H1 (cell line): Measurements from ENCODE around the gene GALNT12. TPM values are rescaled to one million over a fixed set of nuclear protein-coding genes. Genes with fewer than 3 reads are reported as not detected.

Source experiments
- CTCF ChIA-PET: fragments of 300-600 bp; sonication (Branson Sonifier 250); formaldehyde crosslinking; loops from one replicate; lab custom pipeline; 2021; ENCODE audit not compliant: partially characterized antibody; lab: Charles Lee
- POLR2A ChIA-PET: fragments of 300-600 bp; sonication (Branson Sonifier 250); formaldehyde crosslinking; loops from one replicate; lab custom pipeline; 2021; ENCODE audit warnings: inconsistent platforms; ENCODE audit not compliant: partially characterized antibody; lab: Charles Lee
- DNase-seq, 2 experiments: peaks; one replicate each; pipeline versions ENCODE4 v3.0.0 to v3.0.0-alpha.2; 2010 to 2022; ENCODE audit warnings: low spot score in 2 of 2, low read depth in 1 of 2, mixed read lengths in 1 of 2
- FAIRE-seq: peaks from 2 replicates; lab custom pipeline; 2011; peaks lifted over from hg19 to GRCh38; lab: Jason Lieb, UNC
- H2AFZ ChIP-seq: 2 replicates; pipeline ENCODE4 v1.8.1; 2012; ENCODE audit warnings: low read length, inconsistent platforms
- H2AK5ac ChIP-seq: 2 replicates; pipeline ENCODE4 v1.6.1; 2013; ENCODE audit warnings: low read depth, low read length
- H2BK120ac ChIP-seq: replicated peaks from 2 replicates; pipeline ENCODE3; 2013; ENCODE audit warnings: low read depth, low read length, inconsistent platforms
- H2BK12ac ChIP-seq: 2 replicates; pipeline ENCODE4 v1.6.1; 2013; ENCODE audit warnings: low read depth, low read length
- H2BK15ac ChIP-seq: 2 replicates; pipeline ENCODE4 v1.6.1; 2013; ENCODE audit warnings: low read length
- H2BK20ac ChIP-seq: 2 replicates; pipeline ENCODE4 v1.6.1; 2013; ENCODE audit warnings: low read length
- H2BK5ac ChIP-seq: 2 replicates; pipeline ENCODE4 v1.6.1; 2013; ENCODE audit warnings: low read depth, low read length
- H3K14ac ChIP-seq: 2 replicates; pipeline ENCODE4 v1.6.1; 2013; ENCODE audit warnings: inconsistent platforms; ENCODE audit not compliant: insufficient read length
- H3K18ac ChIP-seq: 2 replicates; pipeline ENCODE4 v1.6.1; 2013; ENCODE audit warnings: low read length; ENCODE audit errors: extremely low read depth
- H3K23ac ChIP-seq: 2 replicates; pipeline ENCODE4 v1.6.1; 2013; ENCODE audit warnings: inconsistent platforms; ENCODE audit not compliant: insufficient read length
- H3K23me2 ChIP-seq: 2 replicates; pipeline ENCODE4 v1.6.1; 2013; ENCODE audit warnings: low read depth, low read length
- H3K27ac ChIP-seq: 2 replicates; pipeline ENCODE4 v1.6.1; 2011; ENCODE audit warnings: low read depth, low read length, inconsistent platforms
- H3K27me3 ChIP-seq, 4 experiments: replicated peaks in 1 of 4; 1 replicate in 1 of 4; 2 replicates in 3 of 4; pipeline versions ENCODE4 v1.6.1 to v1.8.1; 2011 to 2013; ENCODE audit warnings: low read length in 3 of 4, mild to moderate bottlenecking in 3 of 4, inconsistent platforms in 2 of 4, mixed read lengths in 2 of 4, moderate library complexity in 1 of 4; ENCODE audit not compliant: control insufficient read depth in 3 of 4, insufficient read depth in 3 of 4; ENCODE audit errors: extremely low read depth in 1 of 4
- H3K36me3 ChIP-seq, 4 experiments: 2 replicates each; pipeline versions ENCODE4 v1.6.1 to v1.8.1; 2011 to 2013; ENCODE audit warnings: mild to moderate bottlenecking in 4 of 4, low read length in 3 of 4, moderate library complexity in 2 of 4, control low read depth in 1 of 4, inconsistent platforms in 1 of 4; ENCODE audit not compliant: insufficient read depth in 4 of 4, control insufficient read depth in 2 of 4
- H3K4ac ChIP-seq: replicated peaks from 2 replicates; pipeline ENCODE3; 2013; ENCODE audit warnings: low read length, low read depth, mixed read lengths, inconsistent platforms; ENCODE audit not compliant: insufficient read length
- H3K4me1 ChIP-seq, 4 experiments: replicated peaks in 1 of 4; 1 replicate in 1 of 4; 2 replicates in 3 of 4; pipeline versions ENCODE4 v1.6.1 to v1.8.1; 2011 to 2013; ENCODE audit warnings: low read length in 3 of 4, inconsistent platforms in 2 of 4, mixed read lengths in 1 of 4; ENCODE audit not compliant: insufficient read depth in 4 of 4, control insufficient read depth in 3 of 4
- H3K4me2 ChIP-seq, 2 experiments: 2 replicates each; pipeline versions ENCODE4 v1.6.1 to v1.8.1; 2011 to 2013; ENCODE audit warnings: low read depth in 2 of 2, low read length in 2 of 2, control low read depth in 1 of 2, inconsistent platforms in 1 of 2, mild to moderate bottlenecking in 1 of 2; ENCODE audit not compliant: insufficient read depth in 1 of 2
- H3K4me3 ChIP-seq, 4 experiments: fragments of 200-600, 300-600 bp in 1 of 4; sonication (generic), shearing (Covaris generic), sonication (Bioruptor Twin) in 1 of 4; 2 replicates each; pipeline versions ENCODE4 v1.5.1 to v1.8.1; 2011 to 2016; ENCODE audit warnings: low read length in 4 of 4, low read depth in 3 of 4, control low read depth in 2 of 4, inconsistent platforms in 2 of 4, mild to moderate bottlenecking in 2 of 4, mixed read lengths in 1 of 4, moderate library complexity in 1 of 4; ENCODE audit not compliant: insufficient read depth in 2 of 4; ENCODE audit errors: extremely low read depth in 1 of 4
- H3K56ac ChIP-seq: replicated peaks from 2 replicates; pipeline ENCODE3; 2013; ENCODE audit warnings: low read depth, mild to moderate bottlenecking, mixed read lengths, low read length, inconsistent platforms; ENCODE audit not compliant: insufficient read length
- H3K79me1 ChIP-seq: 2 replicates; pipeline ENCODE4 v1.6.1; 2013; ENCODE audit warnings: low read depth, low read length, control low read depth
- H3K79me2 ChIP-seq, 2 experiments: 2 replicates each; pipeline versions ENCODE4 v1.6.1 to v1.8.1; 2012 to 2013; ENCODE audit warnings: low read length in 2 of 2, mild to moderate bottlenecking in 2 of 2, inconsistent platforms in 1 of 2; ENCODE audit not compliant: insufficient read depth in 2 of 2, control insufficient read depth in 1 of 2
- H3K9ac ChIP-seq, 4 experiments: replicated peaks in 1 of 4; 1 replicate in 1 of 4; 2 replicates in 3 of 4; pipeline versions ENCODE4 v1.6.1 to v1.8.1; 2011 to 2013; ENCODE audit warnings: low read depth in 3 of 4, low read length in 3 of 4, control low read depth in 2 of 4, mild to moderate bottlenecking in 2 of 4, moderate library complexity in 2 of 4, inconsistent platforms in 1 of 4; ENCODE audit errors: extremely low read depth in 1 of 4
- H3K9me3 ChIP-seq, 2 experiments: 2 replicates each; pipeline versions ENCODE4 v1.6.1 to v1.8.1; 2012 to 2013; ENCODE audit warnings: mild to moderate bottlenecking in 2 of 2, moderate library complexity in 2 of 2, control low read depth in 1 of 2, inconsistent platforms in 1 of 2, low read depth in 1 of 2, low read length in 1 of 2, mixed read lengths in 1 of 2; ENCODE audit not compliant: insufficient read depth in 2 of 2
- H4K20me1 ChIP-seq, 2 experiments: replicated peaks in 1 of 2; 2 replicates each; pipeline versions ENCODE3 to v1.8.1; 2011 to 2013; ENCODE audit warnings: inconsistent platforms in 2 of 2, low read length in 2 of 2, mild to moderate bottlenecking in 1 of 2; ENCODE audit not compliant: insufficient read depth in 2 of 2, control insufficient read depth in 1 of 2
- H4K5ac ChIP-seq: 2 replicates; pipeline ENCODE4 v1.6.1; 2013; ENCODE audit warnings: low read length, low read depth, mixed read lengths, inconsistent platforms; ENCODE audit not compliant: insufficient read length
- H4K8ac ChIP-seq: 2 replicates; pipeline ENCODE4 v1.8.0; 2013; ENCODE audit warnings: mild to moderate bottlenecking, moderate library complexity, low read length, inconsistent platforms; ENCODE audit not compliant: insufficient read depth; ENCODE audit errors: extremely low read depth
- H4K91ac ChIP-seq: replicated peaks from 2 replicates; pipeline ENCODE3; 2013; ENCODE audit warnings: low read length, mixed read lengths, inconsistent platforms; ENCODE audit not compliant: insufficient read length
- ATF3 ChIP-seq: IDR thresholded peaks from 2 replicates; pipeline ENCODE4 v1.6.1; 2011; ENCODE audit warnings: low read depth, mild to moderate bottlenecking, low read length; ENCODE audit not compliant: insufficient read depth
- CREB1 ChIP-seq: IDR thresholded peaks from 2 replicates; pipeline ENCODE4 v1.6.1; 2012; ENCODE audit warnings: inconsistent platforms
- EP300 ChIP-seq, 2 experiments: IDR thresholded peaks; 1 replicate in 1 of 2; 2 replicates in 1 of 2; pipeline ENCODE4 v1.6.1; 2011 to 2012; ENCODE audit warnings: low read depth in 2 of 2, low read length in 2 of 2, mild to moderate bottlenecking in 2 of 2, borderline replicate concordance in 1 of 2, inconsistent platforms in 1 of 2, moderate library complexity in 1 of 2
- GTF2F1 ChIP-seq: IDR thresholded peaks from 2 replicates; pipeline ENCODE4 v1.6.1; 2012; ENCODE audit warnings: low read depth, low read length, improper control_type of control experiment, borderline replicate concordance
- NANOG ChIP-seq: IDR thresholded peaks from 2 replicates; pipeline ENCODE4 v1.6.1; 2011; ENCODE audit warnings: low read length, low read depth, mild to moderate bottlenecking, inconsistent platforms; ENCODE audit not compliant: insufficient read depth, poor library complexity, severe bottlenecking
- RNF2 ChIP-seq: fragments of 200-900, 300-1000 bp; sonication (generic); IDR thresholded peaks from 2 replicates; pipeline ENCODE4 v1.7.1; 2016; ENCODE audit warnings: borderline replicate concordance, low read depth, mild to moderate bottlenecking, antibody characterized with exemption, low read length; ENCODE audit not compliant: poor library complexity, severe bottlenecking; ENCODE audit errors: missing control alignments
- SAP30 ChIP-seq: fragments of 300-600 bp; sonication (generic); IDR thresholded peaks from 2 replicates; pipeline ENCODE4 v1.7.1; 2012; ENCODE audit warnings: low read length, moderate library complexity, mild to moderate bottlenecking, inconsistent platforms; ENCODE audit not compliant: insufficient read depth, insufficient replicate concordance
- SRF ChIP-seq: IDR thresholded peaks from 2 replicates; pipeline ENCODE4 v1.6.1; 2011; ENCODE audit warnings: mild to moderate bottlenecking, low read depth, low read length, moderate library complexity
- TAF1 ChIP-seq: IDR thresholded peaks from 2 replicates; pipeline ENCODE4 v1.6.1; 2011; ENCODE audit warnings: mild to moderate bottlenecking, low read depth, low read length
- TEAD4 ChIP-seq: IDR thresholded peaks from 2 replicates; pipeline ENCODE4 v1.6.1; 2012; ENCODE audit warnings: low read depth, low read length, inconsistent platforms, mixed read lengths
- WGBS, 2 experiments: shearing (Covaris generic) in 1 of 2; methylation state at CpG; one replicate each; pipeline versions ENCODE4 v1.1.6 to v1.1.7; 2013 to 2015; ENCODE audit warnings: low lambda C conversion rate in 2 of 2, mixed read lengths in 2 of 2, inconsistent platforms in 1 of 2, low coverage in 1 of 2, missing lambda C conversion rate in 1 of 2; ENCODE audit not compliant: insufficient replicate concordance in 2 of 2, insufficient coverage in 1 of 2, insufficient read length in 1 of 2; ENCODE audit errors: extremely low coverage in 1 of 2, missing lambda C conversion rate in 1 of 2; 5-methylcytosine and 5-hydroxymethylcytosine counted together
- polyA plus RNA-seq, 7 experiments: library from polyadenylated mRNA; depleted of rRNA in 3 of 7; stranded (reverse) in 5 of 7; unstranded in 2 of 7; fragments of >200 nt in 5 of 7; fragments of 200-250 nt in 2 of 7; gene quantifications; 1 replicate in 5 of 7; 2 replicates in 1 of 7; 4 replicates in 1 of 7; pipeline versions ENCODE4 v1.2.1 to v1.2.3, GENCODE V29; 2011 to 2013; ENCODE audit warnings: missing spikeins in 2 of 7, mixed read lengths in 2 of 7
- total RNA-seq: library from RNA; stranded (reverse); fragmentation: NEBNext Ultra II Directional; extraction: Animal tissue kit (Norgen Biotek cat#: 25700); gene quantifications from 2 replicates; pipeline ENCODE4 v1.2.1, GENCODE V29; 2021

Gene GALNT12
- total and polyA plus RNA-seq, 2 of the 8 experiments (the other 6 are each of a cell fraction or from before 2014, with no cell fraction given), result 16.2 to 19.6 TPM

DNA sequence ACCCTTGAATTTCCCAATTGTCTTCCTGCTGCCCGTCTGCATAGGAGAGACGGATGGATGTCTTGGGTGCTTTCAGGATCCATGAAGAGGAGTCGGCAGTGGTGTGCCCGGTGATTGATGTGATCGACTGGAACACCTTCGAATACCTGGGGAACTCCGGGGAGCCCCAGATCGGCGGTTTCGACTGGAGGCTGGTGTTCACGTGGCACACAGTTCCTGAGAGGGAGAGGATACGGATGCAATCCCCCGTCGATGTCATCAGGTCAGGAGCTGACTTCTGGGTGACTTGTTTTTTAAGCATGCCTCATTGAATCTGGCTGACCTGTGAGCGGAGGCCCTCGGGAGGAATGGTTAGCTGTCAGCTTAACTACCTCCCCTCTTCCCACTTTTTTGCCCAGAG lies 24.2 kb downstream of the GALNT12 start:
- Histone ChIP-seq H3K4me1 (no peaks in the 10 kb centered on the region), H3K4me3 (no peak overlapping the region), H2BK5ac (no peak overlapping the region), H3K79me1 (no peaks in the 10 kb centered on the region), H2BK12ac (no peak overlapping the region), H3K27me3 (no peaks in the 10 kb centered on the region), H2AFZ (no peak overlapping the region), H4K5ac (no peak overlapping the region), H2BK20ac (no peak overlapping the region), H3K79me2 (no peaks in the 10 kb centered on the region), H4K8ac (no peak overlapping the region), H3K14ac (no peak overlapping the region), H3K23me2 (no peaks in the 10 kb centered on the region), H3K9ac (no peak overlapping the region), H2BK120ac (no peak overlapping the region), H3K4me2 (no peak overlapping the region), H3K23ac (no peak overlapping the region), H3K36me3 (peaks cover 0 to 11% (median 0%) of the 10 kb centered on the region in 4 experiments; a peak in 4 of 8 replicates), H3K4ac (no peak overlapping the region), H3K56ac (no peak overlapping the region), H2AK5ac (no peak overlapping the region), H3K18ac (no peak overlapping the region), H3K27ac (no peak overlapping the region), H4K91ac (no peak overlapping the region), H3K9me3 (no peaks in the 10 kb centered on the region), H2BK15ac (no peak overlapping the region), H4K20me1 (no peaks in the 10 kb centered on the region)
- POLR2A ChIA-PET, result no interaction called here
- no peak for FAIRE-seq
- DNase-seq, result no peak
- WGBS, 2 experiments, result 88% methylated on average over 16 of the region's 16 CpGs; no CpG with 5 or more reads in 1 of the 2 experiments
- CTCF ChIA-PET, result interaction anchor here (1.3 kb wide), 1 partner anchor 56 kb away, joined by 3 read pairs; no protein-coding TSS in a partner anchor
- TF ChIP-seq RNF2 (no peak), GTF2F1 (no peak), TEAD4 (no peak), TAF1 (no peak), CREB1 (no peak), SRF (no peak), ATF3 (no peak), EP300 (IDR thresholded peaks at IDR 0.05; ENCODE audit: borderline replicate concordance in 1 of 2, low read depth in 2 of 2, low read length in 2 of 2) (no peak), NANOG (no peak), SAP30 (no peak)
